Omental fat pad (tissue), 4 donors: ENCODE measurements around the gene TFAP2E. TPM values are rescaled to one million over a fixed set of nuclear protein-coding genes. Genes with fewer than 3 reads are reported as not detected.
"Not testable (repeated sequence)": the region's sequence is repeated elsewhere in the genome, so short reads cannot be mapped to it uniquely, and the experiment has no call there.

Source experiments
- ATAC-seq: fragments of 150-250 bp; one replicate; pipeline ENCODE4 v1.9.1; 2016; ENCODE audit warnings: mild to moderate bottlenecking, moderate library complexity; ENCODE audit not compliant: low FRiP score
- DNase-seq: peaks from one replicate; pipeline ENCODE4 v3.0.0-alpha.2; 2019; ENCODE audit warnings: low spot score
- CTCF ChIP-seq, 3 donors: fragments of 450-650 bp; IDR thresholded peaks; one replicate each; pipeline ENCODE4 v1.5.1; 2016 to 2017; ENCODE audit warnings: antibody characterized with exemption in 3 of 3, mild to moderate bottlenecking in 3 of 3, moderate library complexity in 2 of 3
- total RNA-seq, 4 donors: library from RNA; depleted of rRNA; stranded (reverse); fragments of >200 nt; gene quantifications; one replicate each; pipeline ENCODE4 v1.1.0, GENCODE V29; 2016

Gene TFAP2E
- total RNA-seq, 4 donors from 2014 or later: 0.25 to 0.72 (median 0.50) TPM

GRCh38 chr1:35585281-35585680 lies 12.2 kb downstream of the TFAP2E start:
- no peak for ATAC-seq
- DNase-seq: no peak

GRCh38 chr1:35585805-35586204 lies 12.7 kb downstream of the TFAP2E start:
- DNase-seq, ATAC-seq: not testable (repeated sequence)

More at GRCh38 chr1:35585281-35585680, 12.2 kb downstream of the TFAP2E start:
- TF ChIP-seq CTCF (IDR thresholded peaks at IDR 0.05): no peak

GRCh38 chr1:35586808-35587207 lies 13.7 kb downstream of the TFAP2E start:
- DNase-seq: no peak
- TF ChIP-seq CTCF (IDR thresholded peaks at IDR 0.05): no peak
- ATAC-seq: no peak

- DNase-seq (no peak), ATAC-seq (no peak)
- no peak for TF ChIP-seq CTCF (IDR thresholded peaks at IDR 0.05)
Observed at GRCh38 chr1:35587736-35588135, 14.6 kb downstream of the TFAP2E start.

- no peak for TF ChIP-seq CTCF (IDR thresholded peaks at IDR 0.05)
- ATAC-seq (no peak), DNase-seq (no peak)
Observed at GRCh38 chr1:35588197-35588910, 15.2 kb downstream of the TFAP2E start.

- DNase-seq: no peak
- no peak for TF ChIP-seq CTCF (IDR thresholded peaks at IDR 0.05)
- ATAC-seq: no peak
Observed at GRCh38 chr1:35589516-35590427, 16.7 kb downstream of the TFAP2E start.

GRCh38 chr1:35590476-35591040 lies 17.4 kb downstream of the TFAP2E start:
- ATAC-seq: no peak
- TF ChIP-seq CTCF (IDR thresholded peaks at IDR 0.05): no peak
- DNase-seq: no peak
